PC-9 (cell line): ENCODE results near the gene DSCAM. TPM values are rescaled to one million over a fixed set of nuclear protein-coding genes. Genes with fewer than 3 reads are reported as not detected.

Experiments used
- BruUV-seq: library from RNA; stranded (reverse); fragments of 400-500 nt; replicated peaks from 2 replicates; lab custom pipeline; 2021; lab: Mats Ljungman, UMichigan
- CTCF ChIA-PET: fragments of 300-600 bp; sonication (Branson Sonifier 250); formaldehyde crosslinking; loops from one replicate; lab custom pipeline; 2022; ENCODE audit warnings: antibody characterized with exemption; lab: Charles Lee
- POLR2A ChIA-PET: fragments of 300-600 bp; sonication (Branson Sonifier 250); formaldehyde crosslinking; loops from one replicate; lab custom pipeline; 2022; ENCODE audit warnings: antibody characterized with exemption; ENCODE audit not compliant: unreplicated experiment; lab: Charles Lee
- DNase-seq, 2 experiments: peaks; one replicate each; pipeline versions ENCODE4 v3.0.0 to v3.0.0-alpha.2; 2015 to 2022; ENCODE audit warnings: mixed read lengths in 1 of 2
- H2AFZ ChIP-seq: fragments of 200-600 bp; sonication (generic); 2 replicates; pipeline ENCODE4 v1.8.1; 2017; ENCODE audit warnings: antibody characterized with exemption
- H3F3A ChIP-seq: fragments of 200-600 bp; sonication (generic); 2 replicates; pipeline ENCODE4 v1.8.1; 2017; ENCODE audit warnings: antibody characterized with exemption, mild to moderate bottlenecking, low read depth; ENCODE audit not compliant: insufficient read depth
- H3K27ac ChIP-seq: fragments of 200-600 bp; sonication (generic); 2 replicates; pipeline ENCODE4 v1.6.1; 2016; ENCODE audit warnings: mixed run types
- H3K27me3 ChIP-seq: fragments of 200-600 bp; sonication (generic); 2 replicates; pipeline ENCODE4 v1.6.1; 2016; ENCODE audit warnings: low read depth, mixed run types; ENCODE audit not compliant: insufficient read depth
- H3K36me3 ChIP-seq: fragments of 200-600 bp; sonication (generic); 2 replicates; pipeline ENCODE4 v1.6.1; 2016; ENCODE audit warnings: low read depth, mixed run types
- H3K4me1 ChIP-seq: fragments of 200-600 bp; sonication (generic); replicated peaks from 2 replicates; pipeline ENCODE4 v1.6.1; 2016; ENCODE audit warnings: mixed run types; ENCODE audit not compliant: insufficient read depth
- H3K4me2 ChIP-seq: fragments of 200-600 bp; sonication (generic); 2 replicates; pipeline ENCODE4 v1.6.1; 2017; ENCODE audit warnings: mixed run types
- H3K4me3 ChIP-seq: fragments of 200-600 bp; sonication (generic); 2 replicates; pipeline ENCODE4 v1.6.1; 2016; ENCODE audit warnings: mixed run types
- H3K79me2 ChIP-seq: fragments of 200-600 bp; sonication (generic); 2 replicates; pipeline ENCODE4 v1.6.1; 2017; ENCODE audit warnings: low read depth, mixed run types
- H3K9me2 ChIP-seq: fragments of 200-600 bp; sonication (generic); 2 replicates; pipeline ENCODE4 v1.8.1; 2017; ENCODE audit warnings: mild to moderate bottlenecking; ENCODE audit not compliant: insufficient read depth
- H3K9me3 ChIP-seq: fragments of 200-600 bp; sonication (generic); 2 replicates; pipeline ENCODE4 v1.8.1; 2016; ENCODE audit warnings: low read depth; ENCODE audit not compliant: insufficient read depth
- H4K20me1 ChIP-seq: fragments of 200-600 bp; sonication (generic); 2 replicates; pipeline ENCODE4 v1.8.1; 2017; ENCODE audit not compliant: insufficient read depth
- EZH2 ChIP-seq: fragments of 200-600 bp; sonication (generic); IDR thresholded peaks from 2 replicates; pipeline ENCODE4 v1.8.0; 2017; ENCODE audit warnings: antibody characterized with exemption, low read depth
- intact Hi-C: fragments of 100-400 bp; cut with micrococcal nuclease; formaldehyde crosslinking; loops from one replicate; pipeline ENCODE4 v1.10.0; 2022; ENCODE audit not compliant: unreplicated experiment
- total RNA-seq: library from RNA; stranded (reverse); gene quantifications from 2 replicates; pipeline ENCODE4 v1.2.3, GENCODE V29; 2021
- TF ChIP-seq, protein P1 (sequence below): fragments of 200-600 bp; sonication (generic); conservative IDR thresholded peaks from 2 replicates; pipeline ENCODE4 v1.6.1; 2017; ENCODE audit warnings: mixed run types, antibody characterized with exemption, mild to moderate bottlenecking, moderate library complexity

Gene DSCAM
- total RNA-seq, 1 experiment from 2014 or later, result not detected

DNA sequence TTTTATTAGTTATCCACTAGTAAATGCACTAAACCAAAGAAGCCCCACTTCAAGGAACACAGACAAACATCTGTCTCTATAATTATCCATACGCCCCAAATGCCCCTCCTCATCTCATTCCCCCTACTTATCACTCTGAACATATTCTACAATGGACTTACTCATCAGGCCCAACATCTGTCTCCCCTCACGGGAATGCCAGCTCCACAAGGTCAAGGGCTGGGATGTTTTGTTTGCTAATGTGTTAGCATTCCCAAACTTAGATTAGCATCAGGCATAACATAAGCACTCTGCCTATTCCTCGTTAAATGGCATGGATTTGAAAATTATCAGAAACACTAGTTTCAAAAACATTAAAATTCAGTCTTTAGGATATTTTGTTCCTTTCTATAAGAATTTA, 279.5 kb downstream of the DSCAM start:
- Histone ChIP-seq H3K4me1 (no peaks in the 10 kb centered on the region), H4K20me1 (no peaks in the 10 kb centered on the region), H3F3A (no peaks in the 10 kb centered on the region), H3K4me3 (no peak overlapping the region), H3K4me2 (no peak overlapping the region), H3K27me3 (no peaks in the 10 kb centered on the region), H2AFZ (no peak overlapping the region), H3K27ac (no peak overlapping the region), H3K9me2 (no peaks in the 10 kb centered on the region), H3K36me3 (no peaks in the 10 kb centered on the region), H3K9me3 (no peaks in the 10 kb centered on the region), H3K79me2 (no peaks in the 10 kb centered on the region)
- intact Hi-C loops, result no loop called here
- CTCF ChIA-PET, result no interaction called here
- no TSS peak for BruUV-seq
- DNase-seq, result no peak
- no peak for TF ChIP-seq EZH2
- TF ChIP-seq, protein P1, sequence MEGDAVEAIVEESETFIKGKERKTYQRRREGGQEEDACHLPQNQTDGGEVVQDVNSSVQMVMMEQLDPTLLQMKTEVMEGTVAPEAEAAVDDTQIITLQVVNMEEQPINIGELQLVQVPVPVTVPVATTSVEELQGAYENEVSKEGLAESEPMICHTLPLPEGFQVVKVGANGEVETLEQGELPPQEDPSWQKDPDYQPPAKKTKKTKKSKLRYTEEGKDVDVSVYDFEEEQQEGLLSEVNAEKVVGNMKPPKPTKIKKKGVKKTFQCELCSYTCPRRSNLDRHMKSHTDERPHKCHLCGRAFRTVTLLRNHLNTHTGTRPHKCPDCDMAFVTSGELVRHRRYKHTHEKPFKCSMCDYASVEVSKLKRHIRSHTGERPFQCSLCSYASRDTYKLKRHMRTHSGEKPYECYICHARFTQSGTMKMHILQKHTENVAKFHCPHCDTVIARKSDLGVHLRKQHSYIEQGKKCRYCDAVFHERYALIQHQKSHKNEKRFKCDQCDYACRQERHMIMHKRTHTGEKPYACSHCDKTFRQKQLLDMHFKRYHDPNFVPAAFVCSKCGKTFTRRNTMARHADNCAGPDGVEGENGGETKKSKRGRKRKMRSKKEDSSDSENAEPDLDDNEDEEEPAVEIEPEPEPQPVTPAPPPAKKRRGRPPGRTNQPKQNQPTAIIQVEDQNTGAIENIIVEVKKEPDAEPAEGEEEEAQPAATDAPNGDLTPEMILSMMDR, result no peak
- POLR2A ChIA-PET, result no interaction called here

DNA sequence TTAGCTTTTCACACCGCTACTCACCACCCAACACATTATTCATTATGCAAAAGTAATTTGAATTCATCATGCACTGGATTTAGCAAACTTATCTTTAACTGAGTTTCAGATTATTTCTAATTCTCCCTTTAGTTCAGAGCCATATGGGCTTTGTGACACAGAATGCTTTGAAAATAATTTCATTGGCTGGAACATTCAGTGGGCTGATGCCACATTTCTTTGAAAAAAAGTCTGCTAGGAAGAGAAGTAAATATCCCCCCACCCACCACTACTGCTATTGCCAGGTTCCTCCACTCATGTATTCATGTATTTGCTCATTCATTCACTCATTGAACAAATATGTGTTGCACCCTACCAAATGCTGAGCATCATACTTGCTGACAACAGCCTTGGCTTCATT, 280.5 kb downstream of the DSCAM start:
- H3K27me3 ChIP-seq, result peaks cover 1% of the 10 kb centered on the region; the same call in 1 of the 2 replicates
- H3K4me1 ChIP-seq, result no peaks in the 10 kb centered on the region
- H3K36me3 ChIP-seq, result no peaks in the 10 kb centered on the region
- H2AFZ ChIP-seq, result no peak overlapping the region
- no peaks in the 10 kb centered on the region for H3K79me2 ChIP-seq
- H3K9me3 ChIP-seq, result no peaks in the 10 kb centered on the region
- BruUV-seq, result no TSS peak
- H3K27ac ChIP-seq, result no peak overlapping the region
- TF ChIP-seq, protein P1, result no peak
- TF ChIP-seq EZH2, result no peak
- no peak overlapping the region for H3K4me3 ChIP-seq
- H4K20me1 ChIP-seq, result no peaks in the 10 kb centered on the region
- ChIA-PET POLR2A (no interaction called here), CTCF (no interaction called here)
- H3K9me2 ChIP-seq, result no peaks in the 10 kb centered on the region
- intact Hi-C loops, result no loop called here
- H3K4me2 ChIP-seq, result no peak overlapping the region
- DNase-seq, result no peak
- no peaks in the 10 kb centered on the region for H3F3A ChIP-seq

DNA sequence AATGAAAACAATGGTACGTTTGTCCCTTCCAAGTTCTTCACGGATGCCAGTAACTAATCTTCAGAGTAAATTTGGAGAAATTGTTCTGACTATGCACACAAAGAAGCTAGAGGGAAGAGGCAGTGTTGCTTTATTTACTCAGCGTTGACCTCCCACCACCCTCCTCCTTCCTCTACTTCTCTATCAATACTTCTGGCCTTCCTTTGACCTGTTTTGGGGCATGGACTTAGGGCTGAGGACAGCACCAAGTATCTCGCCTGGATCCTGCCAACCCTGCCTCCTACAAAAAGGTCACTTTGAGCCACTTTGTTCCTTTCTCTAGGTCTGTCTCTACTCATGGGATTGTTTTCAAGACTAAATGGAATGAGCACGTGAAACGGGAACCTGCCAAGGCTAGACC, 282.6 kb downstream of the DSCAM start:
- Histone ChIP-seq H3F3A (no peaks in the 10 kb centered on the region), H3K27me3 (peaks cover 15% of the 10 kb centered on the region), H3K4me3 (no peak overlapping the region), H4K20me1 (no peaks in the 10 kb centered on the region), H3K4me1 (no peaks in the 10 kb centered on the region), H3K36me3 (no peaks in the 10 kb centered on the region), H3K4me2 (no peak overlapping the region), H3K27ac (no peak overlapping the region), H3K9me2 (no peaks in the 10 kb centered on the region), H3K79me2 (no peaks in the 10 kb centered on the region), H2AFZ (no peak overlapping the region), H3K9me3 (no peaks in the 10 kb centered on the region)
- TF ChIP-seq, protein P1, result no peak
- TF ChIP-seq EZH2, result no peak
- ChIA-PET POLR2A (no interaction called here), CTCF (no interaction called here)
- no TSS peak for BruUV-seq
- DNase-seq, result no peak
- intact Hi-C loops, result no loop called here
